Pancreas (tissue), 10 donors: ENCODE data around the gene ULBP2. TPM values are rescaled to one million over a fixed set of nuclear protein-coding genes. Genes with fewer than 3 reads are reported as not detected.

ENCODE experiments used
- ATAC-seq, 4 donors: fragments of 200-7000 bp; cut with Tn5 transposase; one replicate each; pipeline versions ENCODE4 v1.8.0 to v1.9.1; 2020; ENCODE audit warnings: mild to moderate bottlenecking in 4 of 4, moderate library complexity in 4 of 4
- DNase-seq, 6 donors: peaks; one replicate each; pipeline ENCODE4 v3.0.0-alpha.2; 2020
- FAIRE-seq: peaks from 2 replicates; lab custom pipeline; 2012; peaks lifted over from hg19 to GRCh38; lab: Jason Lieb, UNC
- H3K27ac ChIP-seq, 4 donors: fragments of 200-600 bp; sonication (generic); 1 replicate in 3 of 4; 2 replicates in 1 of 4; pipeline versions ENCODE4 v1.5.0 to v1.8.0; 2020
- H3K27me3 ChIP-seq, 4 donors: fragments of 200-600 bp; one replicate each; pipeline ENCODE4 v1.8.0; 2021
- H3K36me3 ChIP-seq, 3 donors: fragments of 200-600 bp; sonication (generic) in 1 of 3; one replicate each; pipeline versions ENCODE4 v1.5.0 to v1.8.0; 2020 to 2021
- H3K4me1 ChIP-seq, 3 donors: fragments of 200-600 bp; one replicate each; pipeline ENCODE4 v1.8.0; 2021
- H3K4me3 ChIP-seq, 4 donors: fragments of 200-600 bp; sonication (generic) in 2 of 4; one replicate each; pipeline versions ENCODE4 v1.5.0 to v1.8.0; 2020 to 2021
- H3K9me3 ChIP-seq, 4 donors: fragments of 200-600 bp; one replicate each; pipeline ENCODE4 v1.8.0; 2021
- CTCF ChIP-seq, 4 donors: fragments of 200-600 bp; sonication (generic) in 3 of 4; IDR thresholded peaks; one replicate each; pipeline versions ENCODE4 v1.5.0 to v1.8.0; 2021; ENCODE audit warnings: antibody characterized with exemption in 4 of 4
- WGBS, 2 donors: extraction: QIAGEN DNeasy Blood & Tissue Kit; methylation state at CpG; one replicate each; pipeline ENCODE4 v1.1.7; 2013; 5-methylcytosine and 5-hydroxymethylcytosine counted together
- intact Hi-C, 3 donors: fragments of 100-400 bp; cut with DNase I; formaldehyde crosslinking; loops; one replicate each; pipeline versions ENCODE4 v1.11.1 to v1.14.2; 2022
- polyA plus RNA-seq, 2 donors: library from polyadenylated mRNA; stranded (reverse); fragments of 200-250 nt; gene quantifications; one replicate each; pipeline ENCODE4 v1.2.3, GENCODE V29; 2013
- total RNA-seq, 6 donors: library from RNA; stranded (reverse); fragmentation: NEBNext Ultra II Directional in 4 of 6; extraction: Animal tissue kit (Norgen Biotek cat#: 25700) in 4 of 6; gene quantifications; one replicate each; pipeline versions ENCODE4 v1.2.1 to v1.2.4, GENCODE V29; 2021 to 2023
- donor health status: healthy with polysubstance abuse.
- donor health status: DM: no; HTN: no; CAD: no; lungs with moderate emphysema.
- donor health status: DM: no; HTN: no; CAD: no.
- donor health status: control.
- donor health status: control.
- donor health status: Bipolar disorder and iron deficiency.
- donor health status: DM: yes; HTN: yes; CAD: no.
- donor health status: DM: no; HTN: no; CAD: no.
- donor health status: DM: no; HTN: no; CAD: no.
- donor health status: DM: yes; HTN: yes; CAD: no.

Gene ULBP2
- total and polyA plus RNA-seq, 8 donors: 0.19 to 0.37 (median 0.25) TPM; not detected in 3

- Histone ChIP-seq H3K27ac (no peak overlapping the region), H3K4me3 (peak overlapping the region in 3 of 4 donors; percentile 36 to 58 (median 44)), H3K4me1 (peaks cover 0 to 12% (median 9%) of the 10 kb centered on the region in 3 donors), H3K36me3 (no peaks in the 10 kb centered on the region), H3K9me3 (no peaks in the 10 kb centered on the region), H3K27me3 (peaks cover 0 to 37% (median 9%) of the 10 kb centered on the region in 4 donors)
- WGBS, 2 donors: 1% methylated on average over 55 to 58 of the region's 58 CpGs
- ATAC-seq (peak in 1 of 4 donors; percentile 8), FAIRE-seq (no peak), DNase-seq (peak in 2 of 6 donors; percentile 35 to 70)
- no peak for TF ChIP-seq CTCF (IDR thresholded peaks at IDR 0.05)
- intact Hi-C loops: loop anchor here in 1 of 3 donors (5.0 kb wide), 1 partner anchor 69 kb away; no protein-coding TSS in a partner anchor
Observed at GRCh38 chr6:149938571-149939355, 3.1 kb upstream of the ULBP2 start.

- FAIRE-seq (no peak), DNase-seq (no peak), ATAC-seq (no peak)
- no peak for TF ChIP-seq CTCF (IDR thresholded peaks at IDR 0.05)
- H3K27me3 ChIP-seq: peaks cover 0 to 37% (median 9%) of the 10 kb centered on the region in 4 donors
- H3K36me3 ChIP-seq: no peaks in the 10 kb centered on the region
- H3K9me3 ChIP-seq: no peaks in the 10 kb centered on the region
- intact Hi-C loops: loop anchor here in 1 of 3 donors (5.0 kb wide), 1 partner anchor 68 kb away; no protein-coding TSS in a partner anchor
- peaks cover 0 to 12% (median 9%) of the 10 kb centered on the region in 3 donors for H3K4me1 ChIP-seq
- no peak overlapping the region for H3K27ac ChIP-seq
- H3K4me3 ChIP-seq: peak overlapping the region in 1 of 4 donors; percentile 58
- WGBS, 2 donors: 28 to 29% methylated on average over 5 of the region's 5 CpGs
Observed at GRCh38 chr6:149939356-149939648, 2.5 kb upstream of the ULBP2 start.

- peaks cover 0 to 31% (median 9%) of the 10 kb centered on the region in 4 donors for H3K27me3 ChIP-seq
- intact Hi-C loops: loop anchor here in 1 of 3 donors (5.0 kb wide), 1 partner anchor 67 kb away; no protein-coding TSS in a partner anchor
- ATAC-seq (no peak), FAIRE-seq (no peak), DNase-seq (peak in 1 of 6 donors; percentile 15)
- H3K4me1 ChIP-seq: peaks cover 0 to 12% (median 9%) of the 10 kb centered on the region in 3 donors
- H3K4me3 ChIP-seq: no peak overlapping the region
- no peaks in the 10 kb centered on the region for H3K36me3 ChIP-seq
- H3K9me3 ChIP-seq: no peaks in the 10 kb centered on the region
- no peak overlapping the region for H3K27ac ChIP-seq
- 18 to 25% methylated on average over 6 of the region's 6 CpGs for WGBS, 2 donors
- no peak for TF ChIP-seq CTCF (IDR thresholded peaks at IDR 0.05)
Observed at GRCh38 chr6:149939909-149940671, 1.7 kb upstream of the ULBP2 start.

GRCh38 chr6:149940672-149940982, 1.2 kb upstream of the ULBP2 start:
- peaks cover 0 to 12% (median 9%) of the 10 kb centered on the region in 3 donors for H3K4me1 ChIP-seq
- no peaks in the 10 kb centered on the region for H3K36me3 ChIP-seq
- H3K27me3 ChIP-seq: peaks cover 0 to 29% (median 9%) of the 10 kb centered on the region in 4 donors
- H3K27ac ChIP-seq: no peak overlapping the region
- WGBS, 2 donors: 33 to 48% methylated on average over 6 of the region's 6 CpGs
- DNase-seq (peak in 1 of 6 donors; percentile 36), FAIRE-seq (no peak), ATAC-seq (no peak)
- H3K9me3 ChIP-seq: no peaks in the 10 kb centered on the region
- intact Hi-C loops: no loop called here
- no peak for TF ChIP-seq CTCF (IDR thresholded peaks at IDR 0.05)
- no peak overlapping the region for H3K4me3 ChIP-seq
